HepG2 (cell line): ENCODE measurements around the gene AGMO.

ENCODE experiments used
- CTCF ChIP-seq: sonication (generic); formaldehyde crosslinking; IDR thresholded peaks from 2 replicates; pipeline ENCODE4 v1.5.0; 2020; ENCODE audit warnings: mild to moderate bottlenecking, missing genetic modification reagents, moderate library complexity
- EZH2 ChIP-seq: conservative IDR thresholded peaks from 2 replicates; pipeline ENCODE4 v1.6.1; 2012; ENCODE audit warnings: mild to moderate bottlenecking, low read depth, low read length, moderate library complexity
- JUN ChIP-seq: sonication (generic); formaldehyde crosslinking; IDR thresholded peaks from 2 replicates; pipeline ENCODE4 v1.4.0; 2020; ENCODE audit warnings: mild to moderate bottlenecking, missing genetic modification reagents
- SNAPC4 ChIP-seq: sonication (generic); formaldehyde crosslinking; IDR thresholded peaks from 2 replicates; pipeline ENCODE4 v1.4.0; 2020; ENCODE audit warnings: mild to moderate bottlenecking, missing genetic modification reagents
- TBL1XR1 ChIP-seq: fragments of 150-350 bp; IDR thresholded peaks from 2 replicates; pipeline ENCODE4 v1.6.1; 2014; ENCODE audit warnings: borderline replicate concordance, low read length; ENCODE audit not compliant: partially characterized antibody
- TBX3 ChIP-seq: fragments of 450-650 bp; IDR thresholded peaks from 2 replicates; pipeline ENCODE4 v1.6.1; 2017; ENCODE audit warnings: antibody characterized with exemption, mild to moderate bottlenecking, inconsistent platforms, borderline replicate concordance
- YY1 ChIP-seq: IDR thresholded peaks from 2 replicates; pipeline ENCODE4 v1.6.1; 2011; ENCODE audit warnings: low read length, low read depth, moderate library complexity, mild to moderate bottlenecking; ENCODE audit not compliant: insufficient read depth, insufficient replicate concordance

GRCh38 chr7:15167912-15168311 lies 393.9 kb downstream of the AGMO start:
- TF ChIP-seq CTCF (CRISPR knock-in tag) (no peak), EZH2 (no peak), TBX3 (no peak), YY1 (no peak), SNAPC4 (CRISPR knock-in tag) (no peak), TBL1XR1 (no peak), JUN (CRISPR knock-in tag) (no peak)
